Measurements from ENCODE around the gene SERPINA6.
"Not testable (repeated sequence)": the region's sequence is repeated elsewhere in the genome, so short reads cannot be mapped to it uniquely, and the experiment has no call there.

Gene SERPINA6

GRCh38 chr14:94354190-94354589 lies 31.1 kb upstream of the SERPINA6 start:
- DNase-seq = not testable (repeated sequence)

DNA sequence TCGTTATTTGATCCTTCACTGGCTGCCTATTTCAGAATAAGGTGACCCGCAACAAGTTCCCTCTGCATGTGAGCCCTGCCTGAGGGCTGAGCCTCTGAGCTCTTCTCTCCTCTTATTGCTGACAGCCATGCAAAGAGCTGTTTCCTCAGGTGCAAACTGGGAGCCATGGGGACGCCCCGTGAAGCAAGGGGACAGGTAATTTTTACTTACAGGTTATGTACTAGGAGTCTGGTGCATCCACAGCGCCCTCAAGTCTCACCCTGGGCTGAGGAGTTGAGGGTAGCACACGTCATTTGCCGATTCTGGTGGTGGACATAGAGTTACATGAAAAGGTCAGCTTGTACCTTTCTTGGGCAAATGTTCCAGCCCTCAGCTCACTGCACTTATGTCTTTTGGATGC lies 26.1 kb upstream of the SERPINA6 start:
- DNase-seq = no peak

GRCh38 chr14:94348836-94349235 lies 25.7 kb upstream of the SERPINA6 start:
- no peak for DNase-seq

- DNase-seq = no peak
Measured at GRCh38 chr14:94346841-94347240, 23.7 kb upstream of the SERPINA6 start.

DNA sequence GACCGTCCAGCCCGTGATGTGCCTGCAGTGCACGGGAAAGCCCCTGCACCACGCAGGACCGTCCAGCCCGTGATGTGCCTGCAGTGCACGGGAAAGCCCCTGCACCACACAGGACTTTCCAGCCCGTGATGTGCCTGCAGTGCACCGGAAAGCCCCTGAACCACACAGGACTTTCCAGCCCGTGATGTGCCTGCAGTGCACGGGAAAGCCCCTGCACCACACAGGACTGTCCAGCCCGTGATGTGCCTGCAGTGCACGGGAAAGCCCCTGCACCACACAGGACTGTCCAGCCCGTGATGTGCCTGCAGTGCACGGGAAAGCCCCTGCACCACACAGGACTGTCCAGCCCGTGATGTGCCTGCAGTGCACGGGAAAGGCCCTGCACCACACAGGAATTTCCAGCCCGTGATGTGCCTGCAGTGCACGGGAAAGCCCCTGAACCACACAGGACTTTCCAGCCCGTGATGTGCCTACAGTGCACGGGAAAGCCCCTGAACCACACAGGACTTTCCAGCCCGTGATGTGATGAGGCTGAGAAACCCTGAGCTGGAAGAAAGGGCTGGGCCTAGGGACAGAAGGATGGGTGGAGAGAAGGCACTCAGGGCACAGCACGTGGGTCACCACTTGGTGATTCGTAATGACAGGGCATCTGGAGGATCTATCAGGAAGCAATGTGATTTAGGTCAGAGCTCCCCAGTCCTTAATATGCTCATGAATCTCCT lies 23.1 kb upstream of the SERPINA6 start:
- DNase-seq = peak; percentile 70

- DNase-seq = no peak
Measured at GRCh38 chr14:94345344-94346064, 22.4 kb upstream of the SERPINA6 start.

GRCh38 chr14:94344389-94344788 lies 21.3 kb upstream of the SERPINA6 start:
- no peak for DNase-seq

- no peak for DNase-seq
Measured at GRCh38 chr14:94343238-94344005, 20.3 kb upstream of the SERPINA6 start.

DNA sequence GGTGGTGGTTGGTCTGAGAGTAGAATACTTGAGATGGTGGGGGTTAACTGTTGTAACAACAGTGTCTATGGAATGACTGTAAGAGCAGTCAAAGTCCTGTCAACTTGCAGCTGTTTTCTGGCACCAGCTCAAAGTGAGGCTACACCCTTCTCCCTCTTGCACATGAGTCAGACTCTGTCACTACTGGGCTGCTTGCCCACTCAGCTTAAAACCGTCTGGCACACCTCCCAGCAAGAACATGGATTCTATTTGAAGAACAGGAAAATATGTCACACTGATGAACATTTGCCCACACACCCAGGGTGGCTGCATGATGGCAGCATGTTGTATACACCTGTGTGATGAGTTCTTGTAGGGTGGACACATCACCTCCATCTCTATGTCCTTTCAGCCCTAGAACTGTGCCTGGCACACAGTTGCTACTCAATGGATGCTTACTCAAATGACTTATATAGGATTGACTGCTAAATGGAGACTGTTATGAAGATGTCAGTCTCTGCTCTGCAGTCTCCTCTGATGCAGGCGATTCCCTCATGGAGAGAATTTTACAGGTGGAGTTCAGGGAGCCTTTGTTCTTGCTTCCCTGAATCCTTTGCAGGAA lies 19.3 kb upstream of the SERPINA6 start:
- DNase-seq = no peak

DNA sequence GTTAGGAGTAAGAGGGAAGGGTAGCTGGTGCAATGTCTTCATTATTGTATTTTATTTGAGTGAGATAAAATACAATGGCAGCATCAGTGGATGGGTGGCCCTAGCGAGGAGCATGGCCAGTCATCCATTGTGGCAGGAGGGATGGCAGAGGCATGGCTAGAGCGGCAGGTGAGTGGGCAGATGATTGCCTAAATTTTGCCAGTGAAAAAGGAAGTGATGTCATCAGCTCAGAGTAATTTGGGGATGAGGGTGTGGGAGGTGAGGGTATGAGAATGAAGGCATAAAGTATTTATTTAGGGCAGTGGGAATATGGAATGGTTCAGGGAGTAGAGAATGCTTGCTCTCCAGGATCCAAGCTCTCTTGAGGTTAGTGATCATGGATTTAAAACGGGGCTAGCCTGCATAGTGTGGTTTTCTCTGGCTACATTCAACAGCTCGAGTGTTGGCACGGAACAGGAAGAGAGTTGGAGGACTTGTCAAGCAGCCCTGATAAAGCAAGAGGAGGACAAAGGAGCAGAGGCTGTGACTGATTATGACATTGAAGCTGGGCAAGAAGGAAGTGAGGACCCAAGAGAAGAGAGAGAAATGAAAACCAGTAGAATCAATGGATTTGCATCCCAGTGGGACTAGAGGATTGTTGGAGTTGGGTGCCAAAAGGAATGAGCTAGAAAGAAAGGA lies 18.7 kb upstream of the SERPINA6 start:
- no peak for DNase-seq

GRCh38 chr14:94340533-94340932 lies 17.4 kb upstream of the SERPINA6 start:
- no peak for DNase-seq

DNA sequence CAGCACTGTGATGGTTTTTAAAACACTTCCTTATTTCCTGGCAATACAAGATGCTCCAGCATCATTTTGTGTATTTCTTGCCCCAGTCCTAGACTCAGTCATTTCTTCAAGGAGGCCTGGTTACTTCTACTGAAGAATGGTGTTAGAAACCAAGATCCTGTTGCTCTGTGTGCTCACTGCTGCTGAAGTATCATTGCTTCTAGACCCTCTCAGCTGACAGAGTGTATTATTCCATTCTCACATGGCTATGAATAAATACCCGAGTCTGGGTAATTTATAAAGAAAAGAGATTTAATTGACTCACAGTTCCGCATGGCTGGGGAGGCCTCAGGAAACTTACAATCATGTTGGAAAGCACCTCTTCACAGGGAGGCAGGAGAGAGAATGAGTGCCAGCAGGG lies 14.9 kb upstream of the SERPINA6 start:
- no peak for DNase-seq

DNA sequence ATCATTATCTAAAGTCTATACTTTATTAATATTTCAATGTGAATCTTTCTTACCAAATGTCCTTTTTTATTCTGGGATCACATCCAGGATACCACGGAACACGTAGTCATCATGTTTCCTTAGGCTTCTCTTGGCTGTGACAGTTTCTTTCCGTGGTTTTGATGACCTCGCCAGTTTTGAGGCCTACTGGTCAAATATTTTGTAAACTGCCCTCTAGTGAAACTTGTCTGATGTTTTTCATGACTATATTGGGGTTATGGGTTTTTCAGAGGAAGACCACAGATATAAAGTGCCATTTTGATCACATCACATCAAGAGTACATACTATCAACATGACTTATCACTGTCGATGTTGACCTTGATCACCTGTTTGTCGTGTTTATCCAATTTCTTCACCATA lies 14.1 kb upstream of the SERPINA6 start:
- DNase-seq = no peak

GRCh38 chr14:94334872-94335271 lies 11.7 kb upstream of the SERPINA6 start:
- no peak for DNase-seq

DNA sequence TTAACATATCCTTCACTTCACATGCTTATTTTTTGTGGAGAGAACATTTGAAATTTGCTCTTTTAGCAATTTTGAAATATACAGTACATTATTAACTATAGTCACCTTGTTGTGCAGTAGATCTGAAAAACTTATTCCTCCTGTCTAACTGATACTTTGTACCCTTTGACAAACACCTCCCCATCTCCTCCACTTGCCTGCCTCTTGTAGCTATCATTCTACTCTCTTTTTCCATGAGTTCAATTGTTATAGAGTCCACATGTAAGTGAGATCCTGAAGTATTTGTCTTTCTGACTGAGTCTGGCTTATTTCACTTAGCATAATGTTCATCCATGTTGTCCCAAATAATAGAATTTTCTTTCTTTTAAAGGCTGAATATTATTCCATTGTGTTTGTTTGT lies 9.5 kb upstream of the SERPINA6 start:
- DNase-seq = no peak

GRCh38 chr14:94332063-94332583 lies 9.0 kb upstream of the SERPINA6 start:
- DNase-seq = no peak

GRCh38 chr14:94331462-94331861 lies 8.3 kb upstream of the SERPINA6 start:
- DNase-seq = no peak

- no peak for DNase-seq
Measured at GRCh38 chr14:94330857-94331256, 7.7 kb upstream of the SERPINA6 start.

GRCh38 chr14:94330432-94330831 lies 7.3 kb upstream of the SERPINA6 start:
- DNase-seq = no peak

- DNase-seq = no peak
Measured at GRCh38 chr14:94329857-94330256, 6.7 kb upstream of the SERPINA6 start.

- no peak for DNase-seq
Measured at GRCh38 chr14:94328196-94328595, 5.1 kb upstream of the SERPINA6 start.

GRCh38 chr14:94321421-94322271 lies 1.5 kb downstream of the SERPINA6 start:
- DNase-seq = no peak
